Esophagus squamous epithelium (tissue), 5 donors: Measurements from ENCODE around the gene CABLES1. TPM values are rescaled to one million over a fixed set of nuclear protein-coding genes. Genes with fewer than 3 reads are reported as not detected.

Source experiments
- DNase-seq: peaks from one replicate; lab custom pipeline; 2025; lab: John Stamatoyannopoulos, UW
- H3K27ac ChIP-seq, 4 donors: fragments of 200-600 bp; sonication (generic); one replicate each; pipeline ENCODE4 v1.5.1; 2016 to 2019; ENCODE audit warnings: mild to moderate bottlenecking in 1 of 4
- H3K27me3 ChIP-seq, 4 donors: fragments of 200-600 bp; sonication (generic); 1 replicate in 3 of 4; 2 replicates in 1 of 4; pipeline versions ENCODE4 v1.5.1 to v1.6.0; 2017 to 2021; ENCODE audit warnings: antibody characterized with exemption in 1 of 4
- H3K36me3 ChIP-seq, 3 donors: fragments of 200-600 bp; sonication (generic); one replicate each; pipeline ENCODE4 v1.5.1; 2016 to 2019
- H3K4me1 ChIP-seq, 3 donors: fragments of 200-600 bp; sonication (generic); one replicate each; pipeline ENCODE4 v1.5.1; 2017 to 2019
- H3K4me3 ChIP-seq, 4 donors: fragments of 200-600 bp; sonication (generic); 1 replicate in 3 of 4; 2 replicates in 1 of 4; pipeline ENCODE4 v1.5.1; 2016 to 2019; ENCODE audit warnings: mild to moderate bottlenecking in 2 of 4, moderate library complexity in 1 of 4
- H3K9me3 ChIP-seq, 3 donors: fragments of 200-600 bp; sonication (generic); one replicate each; pipeline ENCODE4 v1.5.1; 2016 to 2019
- CTCF ChIP-seq, 6 experiments: fragments of 450-650 bp in 4 of 6; fragments of 200-600 bp in 2 of 6; sonication (generic) in 2 of 6; IDR thresholded peaks; one replicate each; pipeline ENCODE4 v1.5.1; 2016 to 2019; ENCODE audit warnings: antibody characterized with exemption in 6 of 6, mild to moderate bottlenecking in 4 of 6, moderate library complexity in 4 of 6
- POLR2A ChIP-seq, 4 donors: fragments of 450-650 bp; IDR thresholded peaks; one replicate each; pipeline ENCODE4 v1.6.1; 2017; ENCODE audit warnings: antibody characterized with exemption in 4 of 4, mild to moderate bottlenecking in 4 of 4, moderate library complexity in 3 of 4
- WGBS, 2 donors: methylation state at CpG; one replicate each; pipeline ENCODE4 v1.1.5; 2018; 5-methylcytosine and 5-hydroxymethylcytosine counted together
- intact Hi-C: fragments of 100-400 bp; cut with DNase I; formaldehyde crosslinking; loops from one replicate; pipeline ENCODE4 v1.15.0; 2022
- total RNA-seq, 4 donors: library from RNA; depleted of rRNA; stranded (reverse); fragments of >200 nt; gene quantifications; one replicate each; pipeline ENCODE4 v1.1.0, GENCODE V29; 2016
- donor health status: DM: yes; HTN: yes; CAD: no.

The CABLES1 gene
- total RNA-seq, 4 donors from 2014 or later: 4.4 to 9.9 (median 8.5) TPM

GRCh38 chr18:23301972-23302371, 166.7 kb downstream of the CABLES1 start:
- H3K36me3 ChIP-seq: peaks cover 0 to 11% (median 0%) of the 10 kb centered on the region in 3 donors
- H3K9me3 ChIP-seq: no peaks in the 10 kb centered on the region
- WGBS, 2 donors: 92% methylated on average over 5 of the region's 5 CpGs
- H3K27ac ChIP-seq: peak overlapping the region in 1 of 4 donors; percentile 33
- H3K4me1 ChIP-seq: peaks cover 0 to 23% (median 6%) of the 10 kb centered on the region in 3 donors
- H3K27me3 ChIP-seq: no peaks in the 10 kb centered on the region
- intact Hi-C loops: no loop called here
- DNase-seq: no peak
- no peak for TF ChIP-seq CTCF (IDR thresholded peaks at IDR 0.05)
- no peak for TF ChIP-seq POLR2A (IDR thresholded peaks at IDR 0.05)
- no peak overlapping the region for H3K4me3 ChIP-seq

- DNase-seq: no peak
- H3K36me3 ChIP-seq: peaks cover 0 to 6% (median 0%) of the 10 kb centered on the region in 3 donors
- peaks cover 0 to 25% (median 6%) of the 10 kb centered on the region in 3 donors for H3K4me1 ChIP-seq
- no peak for TF ChIP-seq POLR2A (IDR thresholded peaks at IDR 0.05)
- intact Hi-C loops: no loop called here
- no peak overlapping the region for H3K4me3 ChIP-seq
- H3K9me3 ChIP-seq: no peaks in the 10 kb centered on the region
- 57 to 76% methylated on average over 2 of the region's 3 CpGs for WGBS, 2 donors
- H3K27ac ChIP-seq: peak overlapping the region in 1 of 4 donors; percentile 33
- no peaks in the 10 kb centered on the region for H3K27me3 ChIP-seq
Observed at GRCh38 chr18:23302511-23302850, 167.2 kb downstream of the CABLES1 start.

- no peak for DNase-seq
- intact Hi-C loops: no loop called here
- TF ChIP-seq CTCF (IDR thresholded peaks at IDR 0.05) (no peak), POLR2A (IDR thresholded peaks at IDR 0.05) (no peak)
- H3K4me3 ChIP-seq: no peak overlapping the region
- H3K36me3 ChIP-seq: peaks cover 0 to under 1% (median 0%) of the 10 kb centered on the region in 3 donors
- H3K27me3 ChIP-seq: no peaks in the 10 kb centered on the region
- H3K27ac ChIP-seq: peak overlapping the region in 2 of 4 donors; percentile 32 to 36
- WGBS, 2 donors: 71 to 72% methylated on average over 8 of the region's 8 CpGs
- H3K4me1 ChIP-seq: peaks cover 0 to 29% (median 9%) of the 10 kb centered on the region in 3 donors
- H3K9me3 ChIP-seq: no peaks in the 10 kb centered on the region
Observed at GRCh38 chr18:23302851-23303527, 167.7 kb downstream of the CABLES1 start.

- H3K4me1 ChIP-seq: peaks cover under 1 to 19% (median 10%) of the 10 kb centered on the region in 3 donors
- no peak overlapping the region for H3K27ac ChIP-seq
- H3K9me3 ChIP-seq: no peaks in the 10 kb centered on the region
- H3K4me3 ChIP-seq: no peak overlapping the region
- no peaks in the 10 kb centered on the region for H3K36me3 ChIP-seq
- no peaks in the 10 kb centered on the region for H3K27me3 ChIP-seq
- WGBS, 2 donors: 85 to 88% methylated on average over 6 of the region's 6 CpGs
- TF ChIP-seq CTCF (IDR thresholded peaks at IDR 0.05) (no peak), POLR2A (IDR thresholded peaks at IDR 0.05) (no peak)
- intact Hi-C loops: no loop called here
- no peak for DNase-seq
Observed at GRCh38 chr18:23306822-23307221, 171.5 kb downstream of the CABLES1 start.

- H3K4me3 ChIP-seq: no peak overlapping the region
- TF ChIP-seq CTCF (IDR thresholded peaks at IDR 0.05) (no peak), POLR2A (IDR thresholded peaks at IDR 0.05) (no peak)
- H3K36me3 ChIP-seq: no peaks in the 10 kb centered on the region
- no peaks in the 10 kb centered on the region for H3K27me3 ChIP-seq
- peak overlapping the region in 2 of 4 donors; percentile 6 to 12 for H3K27ac ChIP-seq
- no peak for DNase-seq
- WGBS, 2 donors: 60 to 74% methylated on average over 10 to 13 of the region's 14 CpGs
- intact Hi-C loops: no loop called here
- H3K4me1 ChIP-seq: peaks cover 9 to 28% (median 19%) of the 10 kb centered on the region in 3 donors
- H3K9me3 ChIP-seq: no peaks in the 10 kb centered on the region
Observed at GRCh38 chr18:23307567-23308295, 172.4 kb downstream of the CABLES1 start.

Other genes starting within 250 kb of the CABLES1 start
- gene RBBP8, start 202.2 kb upstream of the CABLES1 start, total RNA-seq: 10 to 100 TPM; 22.3 to 69.8 (median 53.2) TPM